ENCODE measurements around the gene DAP. TPM values are rescaled to one million over a fixed set of nuclear protein-coding genes. Genes with fewer than 3 reads are reported as not detected.

DAP gene
- total and polyA plus RNA-seq, 12 donors = 27.4 to 197 (median 101) TPM

DNA sequence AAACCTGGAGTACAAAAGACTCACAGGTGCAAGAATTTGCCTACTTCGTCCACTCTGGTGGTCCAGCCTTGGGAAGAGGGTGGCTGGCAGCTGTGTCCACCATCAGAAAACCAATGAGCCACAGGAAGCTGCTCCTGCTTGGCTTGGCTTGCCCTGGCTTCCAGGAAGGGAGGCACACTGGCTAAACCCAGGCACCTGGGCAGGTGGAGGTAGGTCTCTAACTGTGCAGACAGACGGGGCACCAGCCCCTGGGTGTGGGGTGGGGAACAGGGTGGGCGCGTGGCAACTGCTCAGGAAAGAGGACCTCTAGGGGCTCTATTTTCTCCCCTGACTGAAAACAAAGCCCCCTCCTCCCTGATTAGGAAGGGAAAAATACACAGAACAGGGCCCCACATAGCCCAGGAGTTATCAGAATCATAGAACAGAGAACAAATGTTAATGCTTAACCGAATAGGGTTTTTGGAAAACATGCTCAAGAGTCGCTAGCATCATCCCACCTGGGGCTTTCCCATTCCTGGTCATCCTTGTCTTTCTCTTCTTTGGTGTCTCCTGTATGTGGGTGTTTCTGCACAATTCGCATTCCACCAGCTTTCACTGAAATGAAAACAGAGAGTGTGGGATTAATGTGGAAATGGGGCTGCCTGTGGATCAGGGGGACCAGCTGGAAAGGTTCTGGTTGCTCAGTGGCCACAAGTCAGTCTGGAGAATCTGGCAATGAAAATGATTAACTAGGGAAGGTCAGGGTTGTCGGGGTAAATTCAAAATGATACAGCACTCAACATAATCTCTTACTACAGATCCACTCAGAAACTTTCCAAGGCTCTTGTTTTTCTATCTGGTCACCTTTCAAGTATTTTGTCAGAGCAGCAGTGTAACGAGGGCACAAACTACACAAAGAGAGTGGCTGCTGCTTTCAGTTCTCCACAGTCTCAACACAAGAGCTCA lies 13.1 kb downstream of the DAP start:
- Histone ChIP-seq H3K27me3 (no peaks in the 10 kb centered on the region), H3K36me3 (replicated peaks in 1 of 2) (peaks cover 0 to 33% of the 10 kb centered on the region in 2 donors), H3K4me1 (replicated peaks in 1 of 2) (peaks cover 7 to 14% of the 10 kb centered on the region in 2 donors), H3K27ac (no peak overlapping the region), H3K4me3 (no peak overlapping the region), H3K9me3 (replicated peaks in 1 of 3) (no peaks in the 10 kb centered on the region)
- no peak for DNase-seq
- intact Hi-C loops (cut with DNase I) = no loop called here
- 83 to 87% (median 86%) methylated on average over 9 of the region's 9 CpGs for WGBS, 4 donors
- TF ChIP-seq POLR2A (IDR thresholded peaks at IDR 0.05) (no peak), CTCF (IDR thresholded peaks at IDR 0.05) (no peak)

DNA sequence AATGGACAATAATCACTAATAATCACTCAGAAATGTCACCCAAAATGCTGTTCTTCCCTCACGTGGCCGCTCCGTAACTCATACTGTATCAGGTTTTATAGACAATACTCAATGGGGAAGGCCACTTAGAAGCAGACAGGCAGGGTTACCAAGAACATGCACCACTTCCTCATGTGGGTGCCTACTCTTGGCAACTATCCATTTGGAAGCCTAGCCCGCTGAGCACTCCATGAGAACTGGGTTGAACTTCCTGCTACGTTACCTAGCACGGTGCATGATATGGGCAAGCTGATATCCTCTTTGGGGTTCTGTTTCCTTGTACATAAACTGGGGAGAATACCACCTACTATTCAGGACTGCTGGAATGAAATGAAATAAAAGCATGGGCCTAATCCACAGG lies 14.3 kb downstream of the DAP start:
- Histone ChIP-seq H3K27ac (no peak overlapping the region), H3K4me1 (replicated peaks in 1 of 2) (peaks cover 7 to 9% of the 10 kb centered on the region in 2 donors), H3K9me3 (replicated peaks in 1 of 3) (no peaks in the 10 kb centered on the region), H3K4me3 (no peak overlapping the region), H3K36me3 (replicated peaks in 1 of 2) (peaks cover 0 to 33% of the 10 kb centered on the region in 2 donors), H3K27me3 (no peaks in the 10 kb centered on the region)
- TF ChIP-seq CTCF (IDR thresholded peaks at IDR 0.05) (no peak), POLR2A (IDR thresholded peaks at IDR 0.05) (no peak)
- WGBS, 4 donors = 81 to 92% (median 82%) methylated on average over 6 of the region's 6 CpGs
- DNase-seq = peak in 2 of 7 donors; percentile 40 to 44
- intact Hi-C loops (cut with DNase I) = no loop called here

DNA sequence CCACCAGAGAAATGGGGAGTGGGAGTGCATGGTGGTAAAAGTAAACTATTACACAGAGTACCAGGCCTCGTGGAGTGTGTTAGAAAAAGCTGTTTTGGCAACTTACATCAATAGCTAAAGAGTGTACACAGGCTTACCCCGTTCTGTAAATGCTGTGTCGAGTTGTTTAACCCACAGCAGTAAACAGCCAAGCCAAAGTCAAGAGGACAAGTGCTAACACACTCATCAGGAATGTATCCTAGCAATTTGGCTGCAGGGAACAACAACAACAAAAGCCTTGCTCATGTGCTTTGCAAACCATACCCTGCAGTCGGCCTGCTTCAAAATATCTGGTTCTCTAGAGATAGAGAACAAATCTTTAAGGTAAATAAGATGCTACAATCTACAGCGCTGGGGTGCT lies 15.9 kb downstream of the DAP start:
- H3K9me3 ChIP-seq (replicated peaks in 1 of 3) = no peaks in the 10 kb centered on the region
- intact Hi-C loops (cut with DNase I) = no loop called here
- TF ChIP-seq POLR2A (IDR thresholded peaks at IDR 0.05) = no peak
- TF ChIP-seq CTCF (IDR thresholded peaks at IDR 0.05) = no peak
- no peaks in the 10 kb centered on the region for H3K4me1 ChIP-seq (replicated peaks in 1 of 2)
- no peak overlapping the region for H3K27ac ChIP-seq
- no peak overlapping the region for H3K4me3 ChIP-seq
- 84 to 93% (median 91%) methylated on average over 5 of the region's 5 CpGs for WGBS, 4 donors
- no peak for DNase-seq
- peaks cover 0 to 33% of the 10 kb centered on the region in 2 donors for H3K36me3 ChIP-seq (replicated peaks in 1 of 2)
- H3K27me3 ChIP-seq = no peaks in the 10 kb centered on the region

DNA sequence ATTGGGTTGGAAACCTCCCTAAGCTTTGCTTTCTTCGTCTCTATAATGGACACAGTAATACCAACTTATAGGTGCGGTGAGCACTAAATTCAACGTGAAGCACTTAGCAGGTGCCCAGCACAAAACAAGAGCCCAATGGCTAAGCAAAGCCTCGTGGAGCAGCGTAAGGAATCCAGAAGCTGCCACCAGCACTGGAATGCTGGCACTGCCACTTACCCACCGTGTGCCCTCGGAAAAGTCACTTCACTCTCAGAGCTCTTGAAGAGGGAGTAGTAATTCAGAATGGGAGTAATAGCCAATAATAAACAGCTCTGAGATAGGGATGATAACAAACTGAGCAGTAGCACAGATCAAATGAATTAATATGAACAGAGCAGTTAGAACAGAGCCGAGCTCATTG lies 16.4 kb downstream of the DAP start:
- Histone ChIP-seq H3K4me1 (replicated peaks in 1 of 2) (no peaks in the 10 kb centered on the region), H3K36me3 (replicated peaks in 1 of 2) (peaks cover 0 to 33% of the 10 kb centered on the region in 2 donors), H3K4me3 (no peak overlapping the region), H3K27me3 (no peaks in the 10 kb centered on the region), H3K27ac (no peak overlapping the region), H3K9me3 (replicated peaks in 1 of 3) (no peaks in the 10 kb centered on the region)
- TF ChIP-seq CTCF (IDR thresholded peaks at IDR 0.05) = no peak
- no peak for TF ChIP-seq POLR2A (IDR thresholded peaks at IDR 0.05)
- 94 to 96% (median 95%) methylated on average over 8 of the region's 8 CpGs for WGBS, 4 donors
- no peak for DNase-seq
- intact Hi-C loops (cut with DNase I) = no loop called here

Data from adrenal gland (tissue), 12 donors.